HG03432 (cell line): ENCODE results near the gene SNX27.
A peak's percentile ranks its signal among the peaks of the same experiment; 100 is the strongest.
"Not testable (repeated sequence)": the region's sequence is repeated elsewhere in the genome, so short reads cannot be mapped to it uniquely, and the experiment has no call there.

Experiments
- ATAC-seq: cut with Tn5 transposase; IDR thresholded peaks from one replicate; pipeline ENCODE4 v1.9.1; 2021; ENCODE audit warnings: mild to moderate bottlenecking, moderate library complexity; ENCODE audit not compliant: unreplicated experiment

The SNX27 gene

GRCh38 chr1:151635479-151636072, 23.7 kb downstream of the SNX27 start:
- ATAC-seq: peak; percentile 40

GRCh38 chr1:151638074-151638775, 26.4 kb downstream of the SNX27 start:
- ATAC-seq: no peak

- no peak for ATAC-seq
These were observed 27.0 kb downstream of the SNX27 start for GRCh38 chr1:151638812-151639211.

- no peak for ATAC-seq
These were observed 27.6 kb downstream of the SNX27 start for GRCh38 chr1:151639466-151639865.

GRCh38 chr1:151641229-151641628, 29.4 kb downstream of the SNX27 start:
- no peak for ATAC-seq

- not testable (repeated sequence) for ATAC-seq
These were observed 31.2 kb downstream of the SNX27 start for GRCh38 chr1:151643085-151643484.

- ATAC-seq: no peak
These were observed 32.2 kb downstream of the SNX27 start for GRCh38 chr1:151644001-151644400.

- ATAC-seq: no peak
These were observed 41.5 kb downstream of the SNX27 start for GRCh38 chr1:151653397-151653796.

- ATAC-seq: no peak
These were observed 43.5 kb downstream of the SNX27 start for GRCh38 chr1:151655371-151655770.

GRCh38 chr1:151661751-151662150, 49.9 kb downstream of the SNX27 start:
- no peak for ATAC-seq

- ATAC-seq: no peak
These were observed 56.2 kb downstream of the SNX27 start for GRCh38 chr1:151668090-151668489.

GRCh38 chr1:151670036-151670675, 58.3 kb downstream of the SNX27 start:
- ATAC-seq: not testable (repeated sequence)

- ATAC-seq: no peak
These were observed 61.6 kb downstream of the SNX27 start for GRCh38 chr1:151673407-151673806.

- ATAC-seq: no peak
These were observed 68.5 kb downstream of the SNX27 start for GRCh38 chr1:151680391-151680790.

GRCh38 chr1:151680826-151681225, 69.0 kb downstream of the SNX27 start:
- ATAC-seq: no peak

- ATAC-seq: no peak
These were observed 70.1 kb downstream of the SNX27 start for GRCh38 chr1:151681923-151682322.

- not testable (repeated sequence) for ATAC-seq
These were observed 71.1 kb downstream of the SNX27 start for GRCh38 chr1:151682901-151683300.

GRCh38 chr1:151684128-151684527, 72.3 kb downstream of the SNX27 start:
- no peak for ATAC-seq

- no peak for ATAC-seq
These were observed 74.7 kb downstream of the SNX27 start for GRCh38 chr1:151686561-151686960.

- no peak for ATAC-seq
These were observed 77.6 kb downstream of the SNX27 start for GRCh38 chr1:151689494-151689893.

- no peak for ATAC-seq
These were observed 80.4 kb downstream of the SNX27 start for GRCh38 chr1:151692226-151692625.

GRCh38 chr1:151693057-151693651, 81.3 kb downstream of the SNX27 start:
- no peak for ATAC-seq
